OCI-LY3 (cell line): Measurements from ENCODE around the gene IGDCC3.

Experiments
- EZH2phosphoT487 ChIP-seq: fragments of 200-600 bp; shearing (Covaris generic); IDR thresholded peaks from 2 replicates; pipeline ENCODE4 v1.6.1; 2018; ENCODE audit warnings: antibody characterized with exemption, mixed run types, low read depth
- TF ChIP-seq, protein P1 (sequence below): fragments of 200-600, 300-600 bp; sonication (generic); IDR thresholded peaks from 2 replicates; pipeline ENCODE4 v1.5.1; 2014; ENCODE audit warnings: antibody characterized with exemption, low read length, low read depth

DNA sequence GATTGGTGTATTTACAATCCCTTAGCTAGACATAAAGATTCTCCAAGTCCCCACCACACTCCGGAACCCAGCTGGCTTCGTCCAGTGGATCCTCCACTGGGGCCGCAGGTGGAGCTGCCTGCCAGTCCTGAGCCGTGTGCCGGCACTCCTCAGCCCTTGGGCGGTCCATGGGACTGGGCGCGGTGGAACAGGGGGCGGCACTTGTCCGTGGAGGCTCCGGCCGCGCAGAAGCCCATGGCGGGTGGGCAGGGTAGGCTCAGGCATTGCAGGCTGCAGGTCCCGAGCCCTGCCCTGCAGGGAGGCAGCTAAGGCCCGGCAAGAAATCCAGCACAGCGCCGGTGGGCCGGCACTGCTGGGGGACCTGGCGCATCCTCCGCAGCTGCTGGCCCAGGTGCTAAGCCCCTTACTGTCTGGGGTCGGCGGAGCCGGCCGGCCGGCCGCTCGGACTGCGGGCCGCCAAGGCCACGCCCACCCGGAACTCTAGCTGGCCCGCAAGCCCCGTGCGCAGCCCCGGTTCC is 76.8 kb downstream of the IGDCC3 start:
- TF ChIP-seq, protein P1, sequence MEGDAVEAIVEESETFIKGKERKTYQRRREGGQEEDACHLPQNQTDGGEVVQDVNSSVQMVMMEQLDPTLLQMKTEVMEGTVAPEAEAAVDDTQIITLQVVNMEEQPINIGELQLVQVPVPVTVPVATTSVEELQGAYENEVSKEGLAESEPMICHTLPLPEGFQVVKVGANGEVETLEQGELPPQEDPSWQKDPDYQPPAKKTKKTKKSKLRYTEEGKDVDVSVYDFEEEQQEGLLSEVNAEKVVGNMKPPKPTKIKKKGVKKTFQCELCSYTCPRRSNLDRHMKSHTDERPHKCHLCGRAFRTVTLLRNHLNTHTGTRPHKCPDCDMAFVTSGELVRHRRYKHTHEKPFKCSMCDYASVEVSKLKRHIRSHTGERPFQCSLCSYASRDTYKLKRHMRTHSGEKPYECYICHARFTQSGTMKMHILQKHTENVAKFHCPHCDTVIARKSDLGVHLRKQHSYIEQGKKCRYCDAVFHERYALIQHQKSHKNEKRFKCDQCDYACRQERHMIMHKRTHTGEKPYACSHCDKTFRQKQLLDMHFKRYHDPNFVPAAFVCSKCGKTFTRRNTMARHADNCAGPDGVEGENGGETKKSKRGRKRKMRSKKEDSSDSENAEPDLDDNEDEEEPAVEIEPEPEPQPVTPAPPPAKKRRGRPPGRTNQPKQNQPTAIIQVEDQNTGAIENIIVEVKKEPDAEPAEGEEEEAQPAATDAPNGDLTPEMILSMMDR = no peak
- TF ChIP-seq EZH2phosphoT487 = no peak
